Body of pancreas (tissue), 4 donors: Measurements from ENCODE around the gene PIGB. TPM values are rescaled to one million over a fixed set of nuclear protein-coding genes. Genes with fewer than 3 reads are reported as not detected.
"Not testable (repeated sequence)": the region's sequence is repeated elsewhere in the genome, so short reads cannot be mapped to it uniquely, and the experiment has no call there.

Source experiments
- ATAC-seq: fragments of 150-250 bp; one replicate; pipeline ENCODE4 v1.9.1; 2016
- DNase-seq, 4 donors: peaks; one replicate each; pipeline ENCODE4 v3.0.0-alpha.2; 2019
- H3K27ac ChIP-seq, 4 donors: fragments of 200-600 bp; sonication (generic); 1 replicate in 3 of 4; 2 replicates in 1 of 4; pipeline versions ENCODE4 v1.5.1 to v1.6.1; 2016 to 2019; ENCODE audit warnings: mild to moderate bottlenecking in 1 of 4, mixed read lengths in 1 of 4, moderate library complexity in 1 of 4
- H3K27me3 ChIP-seq, 2 donors: fragments of 200-600 bp; sonication (generic); one replicate each; pipeline ENCODE4 v1.6.0; 2016; ENCODE audit warnings: mild to moderate bottlenecking in 1 of 2
- H3K36me3 ChIP-seq, 2 donors: fragments of 200-600 bp; sonication (generic); replicated peaks in 1 of 2; 2 replicates each; pipeline ENCODE4 v1.5.1; 2016; ENCODE audit warnings: low read depth in 2 of 2; ENCODE audit not compliant: insufficient read depth in 1 of 2
- H3K4me1 ChIP-seq: fragments of 200-600 bp; sonication (generic); one replicate; pipeline ENCODE4 v1.6.0; 2016
- H3K4me3 ChIP-seq, 2 donors: fragments of 200-600 bp; sonication (generic); 1 replicate in 1 of 2; 2 replicates in 1 of 2; pipeline ENCODE4 v1.5.1; 2016 to 2019
- H3K9me3 ChIP-seq, 3 donors: fragments of 200-600 bp; sonication (generic); 1 replicate in 2 of 3; 2 replicates in 1 of 3; pipeline ENCODE4 v1.5.1; 2016
- POLR2A ChIP-seq, 3 donors: fragments of 450-650 bp; IDR thresholded peaks; one replicate each; pipeline ENCODE4 v1.6.1; 2016; ENCODE audit warnings: antibody characterized with exemption in 3 of 3, mild to moderate bottlenecking in 2 of 3
- WGBS, 2 donors: methylation state at CpG; one replicate each; pipeline ENCODE4 v1.1.5; 2017; 5-methylcytosine and 5-hydroxymethylcytosine counted together
- intact Hi-C: fragments of 100-400 bp; cut with DNase I; formaldehyde crosslinking; loops from one replicate; pipeline ENCODE4 v1.15.1; 2023
- total RNA-seq, 2 donors: library from RNA; depleted of rRNA; stranded (reverse); fragments of >200 nt; gene quantifications; one replicate each; pipeline ENCODE4 v1.1.0, GENCODE V29; 2016
- TF ChIP-seq, protein P1 (sequence below), 7 experiments: fragments of 450-650 bp in 4 of 7; fragments of 200-600 bp in 3 of 7; sonication (generic) in 3 of 7; IDR thresholded peaks; one replicate each; pipeline ENCODE4 v1.5.1; 2016 to 2019; ENCODE audit warnings: antibody characterized with exemption in 7 of 7

Gene PIGB
- total RNA-seq, 2 donors from 2014 or later, result 9.1 to 17.1 TPM

DNA sequence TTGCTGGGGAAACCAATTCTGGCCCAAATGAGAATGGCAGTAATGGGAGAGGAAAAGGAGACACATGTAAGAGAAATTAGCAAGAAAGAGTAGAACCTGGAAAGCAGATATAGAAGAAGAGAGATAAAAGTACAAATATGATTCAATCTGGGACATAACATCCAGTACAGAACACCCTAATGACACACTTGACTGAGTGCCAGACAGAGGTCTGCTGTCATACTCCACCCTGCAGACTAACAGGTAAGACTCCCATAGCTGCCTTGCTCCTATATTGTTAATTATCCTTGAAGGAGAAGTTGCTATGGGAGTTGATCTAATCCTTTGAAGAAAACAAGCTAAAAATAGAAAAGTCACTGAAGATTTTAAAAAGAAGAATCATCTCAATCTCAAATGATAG lies 68.0 kb downstream of the PIGB start:
- DNase-seq, result no peak
- H3K36me3 ChIP-seq, result peaks cover 7 to 10% of the 10 kb centered on the region in 2 donors
- TF ChIP-seq, protein P1, sequence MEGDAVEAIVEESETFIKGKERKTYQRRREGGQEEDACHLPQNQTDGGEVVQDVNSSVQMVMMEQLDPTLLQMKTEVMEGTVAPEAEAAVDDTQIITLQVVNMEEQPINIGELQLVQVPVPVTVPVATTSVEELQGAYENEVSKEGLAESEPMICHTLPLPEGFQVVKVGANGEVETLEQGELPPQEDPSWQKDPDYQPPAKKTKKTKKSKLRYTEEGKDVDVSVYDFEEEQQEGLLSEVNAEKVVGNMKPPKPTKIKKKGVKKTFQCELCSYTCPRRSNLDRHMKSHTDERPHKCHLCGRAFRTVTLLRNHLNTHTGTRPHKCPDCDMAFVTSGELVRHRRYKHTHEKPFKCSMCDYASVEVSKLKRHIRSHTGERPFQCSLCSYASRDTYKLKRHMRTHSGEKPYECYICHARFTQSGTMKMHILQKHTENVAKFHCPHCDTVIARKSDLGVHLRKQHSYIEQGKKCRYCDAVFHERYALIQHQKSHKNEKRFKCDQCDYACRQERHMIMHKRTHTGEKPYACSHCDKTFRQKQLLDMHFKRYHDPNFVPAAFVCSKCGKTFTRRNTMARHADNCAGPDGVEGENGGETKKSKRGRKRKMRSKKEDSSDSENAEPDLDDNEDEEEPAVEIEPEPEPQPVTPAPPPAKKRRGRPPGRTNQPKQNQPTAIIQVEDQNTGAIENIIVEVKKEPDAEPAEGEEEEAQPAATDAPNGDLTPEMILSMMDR (IDR thresholded peaks at IDR 0.05), result no peak
- TF ChIP-seq POLR2A (IDR thresholded peaks at IDR 0.05), result no peak

DNA sequence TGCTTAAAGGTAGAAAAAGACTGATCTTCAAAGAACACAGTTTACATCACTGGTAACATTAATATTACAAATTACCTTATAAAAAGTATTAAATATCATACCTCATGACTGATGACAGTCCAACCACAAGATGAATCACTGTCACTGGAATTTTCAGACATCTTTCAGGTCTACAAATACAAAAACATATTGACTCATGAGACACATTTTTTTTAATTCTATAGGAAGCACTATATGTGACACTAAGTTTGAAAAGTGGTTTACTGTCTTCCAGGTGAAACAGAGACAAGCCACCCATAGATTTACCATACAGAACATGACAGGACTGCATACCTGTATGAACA lies 70.2 kb downstream of the PIGB start:
- H3K9me3 ChIP-seq, result no peaks in the 10 kb centered on the region
- no peak for ATAC-seq
- peaks cover 3 to 7% of the 10 kb centered on the region in 2 donors for H3K36me3 ChIP-seq
- intact Hi-C loops, result no loop called here
- no peaks in the 10 kb centered on the region for H3K27me3 ChIP-seq
- no peak overlapping the region for H3K27ac ChIP-seq
- H3K4me3 ChIP-seq, result no peak overlapping the region
- no peaks in the 10 kb centered on the region for H3K4me1 ChIP-seq
- DNase-seq, result no peak
- TF ChIP-seq, protein P1 (IDR thresholded peaks at IDR 0.05), result no peak
- no peak for TF ChIP-seq POLR2A (IDR thresholded peaks at IDR 0.05)

More for the DNA sequence above, 68.0 kb downstream of the PIGB start:
- H3K4me1 ChIP-seq, result no peaks in the 10 kb centered on the region
- no peaks in the 10 kb centered on the region for H3K9me3 ChIP-seq
- intact Hi-C loops, result no loop called here
- no peaks in the 10 kb centered on the region for H3K27me3 ChIP-seq
- no peak for ATAC-seq
- no peak overlapping the region for H3K4me3 ChIP-seq
- H3K27ac ChIP-seq, result no peak overlapping the region

DNA sequence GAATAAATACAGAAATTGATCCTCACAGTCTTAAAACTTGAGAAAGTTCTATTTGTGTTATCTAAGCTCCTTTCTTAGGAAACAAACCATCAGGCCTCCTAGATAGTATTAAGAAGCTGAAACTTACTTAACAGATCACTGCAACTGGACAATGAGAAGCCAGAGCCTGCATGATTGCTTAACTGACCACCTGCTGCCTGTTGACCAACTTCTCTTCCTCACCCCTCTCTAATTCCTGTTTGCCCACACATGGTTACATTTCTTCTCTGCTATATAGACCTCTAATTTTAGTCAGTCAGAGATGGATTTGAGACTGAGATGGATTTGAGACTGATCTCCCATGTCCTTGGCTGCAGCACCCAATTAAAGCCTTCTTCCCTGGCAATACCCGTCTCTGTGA lies 75.7 kb downstream of the PIGB start:
- Histone ChIP-seq H3K27me3 (no peaks in the 10 kb centered on the region), H3K9me3 (no peaks in the 10 kb centered on the region), H3K36me3 (no peaks in the 10 kb centered on the region), H3K4me1 (peaks cover 20% of the 10 kb centered on the region), H3K27ac (no peak overlapping the region), H3K4me3 (no peak overlapping the region)
- intact Hi-C loops, result no loop called here
- ATAC-seq (no peak), DNase-seq (no peak)
- WGBS, 2 donors, result 93 to 95% methylated on average over 1 of the region's 1 CpG
- no peak for TF ChIP-seq POLR2A (IDR thresholded peaks at IDR 0.05)
- TF ChIP-seq, protein P1 (IDR thresholded peaks at IDR 0.05), result no peak

DNA sequence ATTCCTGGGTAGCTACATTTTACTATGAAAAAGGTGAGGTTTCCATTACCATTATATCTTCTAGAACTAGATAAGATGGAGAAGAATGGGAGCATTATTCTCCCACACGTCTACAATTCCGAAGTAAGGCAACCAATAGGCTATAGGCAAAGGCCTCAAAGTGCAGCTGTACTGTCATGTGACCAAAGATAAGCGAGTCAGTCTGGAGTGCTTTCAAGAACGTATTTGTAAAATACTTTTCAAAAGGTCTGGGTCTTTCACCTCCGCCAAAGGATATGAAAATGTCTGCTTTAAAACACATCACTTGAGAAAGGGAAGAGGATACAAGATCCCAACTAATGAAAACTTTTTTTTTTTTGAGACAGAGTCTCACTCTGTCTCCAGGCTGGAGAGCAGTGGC lies 79.2 kb downstream of the PIGB start:
- Histone ChIP-seq H3K27me3 (no peaks in the 10 kb centered on the region), H3K36me3 (no peaks in the 10 kb centered on the region), H3K4me1 (peaks cover 41% of the 10 kb centered on the region), H3K27ac (no peak overlapping the region), H3K4me3 (no peak overlapping the region), H3K9me3 (no peaks in the 10 kb centered on the region)
- intact Hi-C loops, result no loop called here
- WGBS, 2 donors, result 79 to 92% methylated on average over 5 of the region's 5 CpGs
- DNase-seq (no peak), ATAC-seq (no peak)
- no peak for TF ChIP-seq POLR2A (IDR thresholded peaks at IDR 0.05)
- TF ChIP-seq, protein P1 (IDR thresholded peaks at IDR 0.05), result no peak

DNA sequence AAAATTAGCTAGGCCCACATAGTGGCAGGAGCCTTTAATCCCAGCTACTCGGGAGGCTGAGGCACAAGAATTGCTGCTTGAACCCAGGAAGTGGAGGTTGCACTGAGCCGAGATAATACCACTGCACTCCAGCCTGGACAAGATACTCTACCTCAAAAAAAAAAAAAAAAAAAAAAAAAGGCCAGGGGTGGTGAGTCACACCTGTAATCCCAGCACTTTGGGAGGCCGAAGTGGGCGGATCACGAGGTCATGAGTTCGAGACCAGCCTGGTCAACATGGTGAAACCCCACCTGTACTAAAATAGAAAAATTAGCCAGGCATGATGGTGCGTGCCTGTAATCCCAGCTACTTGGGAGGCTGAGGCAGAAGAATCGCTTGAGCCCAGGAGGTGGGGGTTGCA lies 81.0 kb downstream of the PIGB start:
- H3K27me3 ChIP-seq, ATAC-seq, H3K36me3 ChIP-seq, DNase-seq, H3K9me3 ChIP-seq, H3K4me3 ChIP-seq, H3K27ac ChIP-seq, intact Hi-C loops: not testable (repeated sequence)
- H3K4me1 ChIP-seq, result peaks cover 51% of the 10 kb centered on the region
- 82 to 96% methylated on average over 7 to 8 of the region's 8 CpGs for WGBS, 2 donors
